ENCODE data around the gene SDHAF1. TPM values are rescaled to one million over a fixed set of nuclear protein-coding genes. Genes with fewer than 3 reads are reported as not detected.
A peak's percentile ranks its signal among the peaks of the same experiment; 100 is the strongest.

The SDHAF1 gene
- total RNA-seq, 1 donor from 2014 or later: 17.7 TPM

GRCh38 chr19:35958660-35959039 lies 36.3 kb upstream of the SDHAF1 start:
- no peak for DNase-seq
- Mint-ChIP-seq H3K36me3 (ENCODE audit: unreplicated experiment) (peaks cover 4% of the 10 kb centered on the region), H3K4me3 (ENCODE audit: unreplicated experiment) (peak overlapping the region; percentile 42), H3K27me3 (ENCODE audit: unreplicated experiment) (peaks cover 14% of the 10 kb centered on the region), H3K9me3 (ENCODE audit: unreplicated experiment) (peaks cover 2% of the 10 kb centered on the region), H3K4me1 (ENCODE audit: low read depth, unreplicated experiment) (no peaks in the 10 kb centered on the region), H3K27ac (ENCODE audit: unreplicated experiment) (no peak overlapping the region)
- TF ChIP-seq, protein P1, sequence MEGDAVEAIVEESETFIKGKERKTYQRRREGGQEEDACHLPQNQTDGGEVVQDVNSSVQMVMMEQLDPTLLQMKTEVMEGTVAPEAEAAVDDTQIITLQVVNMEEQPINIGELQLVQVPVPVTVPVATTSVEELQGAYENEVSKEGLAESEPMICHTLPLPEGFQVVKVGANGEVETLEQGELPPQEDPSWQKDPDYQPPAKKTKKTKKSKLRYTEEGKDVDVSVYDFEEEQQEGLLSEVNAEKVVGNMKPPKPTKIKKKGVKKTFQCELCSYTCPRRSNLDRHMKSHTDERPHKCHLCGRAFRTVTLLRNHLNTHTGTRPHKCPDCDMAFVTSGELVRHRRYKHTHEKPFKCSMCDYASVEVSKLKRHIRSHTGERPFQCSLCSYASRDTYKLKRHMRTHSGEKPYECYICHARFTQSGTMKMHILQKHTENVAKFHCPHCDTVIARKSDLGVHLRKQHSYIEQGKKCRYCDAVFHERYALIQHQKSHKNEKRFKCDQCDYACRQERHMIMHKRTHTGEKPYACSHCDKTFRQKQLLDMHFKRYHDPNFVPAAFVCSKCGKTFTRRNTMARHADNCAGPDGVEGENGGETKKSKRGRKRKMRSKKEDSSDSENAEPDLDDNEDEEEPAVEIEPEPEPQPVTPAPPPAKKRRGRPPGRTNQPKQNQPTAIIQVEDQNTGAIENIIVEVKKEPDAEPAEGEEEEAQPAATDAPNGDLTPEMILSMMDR (IDR thresholded peaks at IDR 0.05; ENCODE audit: partially characterized antibody, unreplicated experiment): no peak

- peak; percentile 40 for DNase-seq
- Mint-ChIP-seq H3K36me3 (ENCODE audit: unreplicated experiment) (peaks cover 4% of the 10 kb centered on the region), H3K4me1 (ENCODE audit: low read depth, unreplicated experiment) (no peaks in the 10 kb centered on the region), H3K27ac (ENCODE audit: unreplicated experiment) (no peak overlapping the region), H3K4me3 (ENCODE audit: unreplicated experiment) (no peak overlapping the region), H3K27me3 (ENCODE audit: unreplicated experiment) (peaks cover 14% of the 10 kb centered on the region), H3K9me3 (ENCODE audit: unreplicated experiment) (peaks cover 2% of the 10 kb centered on the region)
- TF ChIP-seq, protein P1 (IDR thresholded peaks at IDR 0.05; ENCODE audit: partially characterized antibody, unreplicated experiment): peak; percentile 17
Measured at GRCh38 chr19:35959040-35959967, 35.7 kb upstream of the SDHAF1 start.

GRCh38 chr19:35959968-35960320 lies 35.0 kb upstream of the SDHAF1 start:
- TF ChIP-seq, protein P1 (IDR thresholded peaks at IDR 0.05; ENCODE audit: partially characterized antibody, unreplicated experiment): no peak
- no peak overlapping the region for H3K4me3 Mint-ChIP-seq (ENCODE audit: unreplicated experiment)
- no peaks in the 10 kb centered on the region for H3K4me1 Mint-ChIP-seq (ENCODE audit: low read depth, unreplicated experiment)
- no peak for DNase-seq
- peaks cover 14% of the 10 kb centered on the region for H3K27me3 Mint-ChIP-seq (ENCODE audit: unreplicated experiment)
- H3K27ac Mint-ChIP-seq (ENCODE audit: unreplicated experiment): no peak overlapping the region
- peaks cover 2% of the 10 kb centered on the region for H3K9me3 Mint-ChIP-seq (ENCODE audit: unreplicated experiment)
- H3K36me3 Mint-ChIP-seq (ENCODE audit: unreplicated experiment): peaks cover 4% of the 10 kb centered on the region

DNA sequence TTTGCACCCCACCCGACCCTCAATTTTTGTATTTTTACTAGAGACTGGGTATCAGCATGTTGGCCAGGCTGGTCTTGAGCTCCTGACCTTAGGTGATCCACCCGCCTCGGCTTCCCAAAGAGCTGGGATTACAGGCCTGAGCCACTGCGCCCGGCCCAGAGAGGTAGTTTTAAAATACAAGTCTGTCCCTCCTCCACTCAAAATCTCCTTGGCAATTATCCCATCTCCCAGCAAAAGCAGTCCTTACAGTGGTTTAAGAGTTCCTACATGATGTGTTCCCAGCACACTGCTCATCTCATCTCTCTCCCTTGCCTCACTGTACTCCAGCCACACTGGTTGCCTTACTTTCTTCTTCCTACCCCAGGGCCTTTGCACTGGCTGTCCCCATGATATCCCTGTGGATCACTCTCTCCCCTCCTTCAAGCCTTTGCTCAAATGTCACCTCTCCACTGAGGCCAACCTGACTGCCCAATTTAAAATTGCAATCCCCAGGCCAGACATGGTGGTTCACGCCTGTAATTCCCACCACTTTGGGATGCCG lies 34.5 kb upstream of the SDHAF1 start:
- Mint-ChIP-seq H3K9me3 (ENCODE audit: unreplicated experiment) (peaks cover 2% of the 10 kb centered on the region), H3K4me3 (ENCODE audit: unreplicated experiment) (peak overlapping the region; percentile 27)

More for the DNA sequence above, 34.5 kb upstream of the SDHAF1 start:
- Mint-ChIP-seq H3K36me3 (ENCODE audit: unreplicated experiment) (peaks cover 4% of the 10 kb centered on the region), H3K27me3 (ENCODE audit: unreplicated experiment) (peaks cover 13% of the 10 kb centered on the region), H3K4me1 (ENCODE audit: low read depth, unreplicated experiment) (no peaks in the 10 kb centered on the region), H3K27ac (ENCODE audit: unreplicated experiment) (no peak overlapping the region)
- DNase-seq: no peak
- TF ChIP-seq, protein P1 (IDR thresholded peaks at IDR 0.05; ENCODE audit: partially characterized antibody, unreplicated experiment): no peak

All from glutamatergic neuron (in vitro differentiated cells).